Measurements from ENCODE around the gene MPP3.

Gene MPP3

GRCh38 chr17:43830510-43831140, 2.3 kb downstream of the MPP3 start:
- DNase-seq: no peak

GRCh38 chr17:43829738-43830137, 3.2 kb downstream of the MPP3 start:
- DNase-seq: no peak

GRCh38 chr17:43827596-43827995, 5.3 kb downstream of the MPP3 start:
- no peak for DNase-seq

GRCh38 chr17:43826206-43826605, 6.7 kb downstream of the MPP3 start:
- no peak for DNase-seq

- DNase-seq: no peak
Observed at GRCh38 chr17:43825567-43825966, 7.4 kb downstream of the MPP3 start.

- no peak for DNase-seq
Observed at GRCh38 chr17:43823350-43824084, 9.4 kb downstream of the MPP3 start.

- no peak for DNase-seq
Observed at GRCh38 chr17:43822570-43823190, 10.3 kb downstream of the MPP3 start.

- no peak for DNase-seq
Observed at GRCh38 chr17:43820759-43821158, 12.2 kb downstream of the MPP3 start.

- DNase-seq: no peak
Observed at GRCh38 chr17:43818966-43819365, 14.0 kb downstream of the MPP3 start.

GRCh38 chr17:43817826-43818225, 15.1 kb downstream of the MPP3 start:
- no peak for DNase-seq

- DNase-seq: no peak
Observed at GRCh38 chr17:43816336-43817320, 16.3 kb downstream of the MPP3 start.

- no peak for DNase-seq
Observed at GRCh38 chr17:43814714-43815113, 18.2 kb downstream of the MPP3 start.

GRCh38 chr17:43814026-43814425, 18.9 kb downstream of the MPP3 start:
- no peak for DNase-seq

GRCh38 chr17:43813386-43813785, 19.6 kb downstream of the MPP3 start:
- no peak for DNase-seq

GRCh38 chr17:43812396-43813265, 20.3 kb downstream of the MPP3 start:
- DNase-seq: no peak

- no peak for DNase-seq
Observed at GRCh38 chr17:43810823-43811222, 22.1 kb downstream of the MPP3 start.

GRCh38 chr17:43810226-43810715, 22.7 kb downstream of the MPP3 start:
- no peak for DNase-seq

- no peak for DNase-seq
Observed at GRCh38 chr17:43809121-43809520, 23.8 kb downstream of the MPP3 start.

- no peak for DNase-seq
Observed at GRCh38 chr17:43808076-43808475, 24.9 kb downstream of the MPP3 start.

GRCh38 chr17:43805117-43805516, 27.8 kb downstream of the MPP3 start:
- no peak for DNase-seq

GRCh38 chr17:43803758-43804157, 29.2 kb downstream of the MPP3 start:
- no peak for DNase-seq

GRCh38 chr17:43801844-43802243, 31.1 kb downstream of the MPP3 start:
- DNase-seq: no peak

Data from Kasumi-1 (cell line).